Suppressor macrophage treated with lipopolysaccharide for 1 hour (primary cell): ENCODE data around the gene RRM2.
"Not testable (repeated sequence)": the region's sequence is repeated elsewhere in the genome, so short reads cannot be mapped to it uniquely, and the experiment has no call there.

Source experiments
- DNase-seq, 3 donors: peaks; one replicate each; pipeline ENCODE4 v3.0.0-alpha.2; 2020 to 2022

The RRM2 gene

DNA sequence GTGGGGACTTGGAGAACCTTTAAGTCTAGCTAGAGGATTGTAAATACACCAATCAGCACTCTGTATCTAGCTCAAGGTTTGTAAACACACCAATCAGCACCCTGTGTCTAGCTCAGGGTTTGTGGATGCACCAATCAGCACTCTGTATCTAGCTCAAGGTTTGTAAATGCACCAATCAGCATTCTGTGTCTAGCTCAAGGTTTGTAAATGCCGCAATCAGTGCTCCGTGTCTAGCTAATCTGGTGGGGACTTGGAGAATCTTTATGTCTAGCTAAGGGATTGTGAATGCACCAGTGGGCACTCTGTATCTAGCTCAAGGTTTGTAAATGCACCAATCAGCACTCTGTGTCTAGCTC is 30.7 kb upstream of the RRM2 start:
- DNase-seq: not testable (repeated sequence)

DNA sequence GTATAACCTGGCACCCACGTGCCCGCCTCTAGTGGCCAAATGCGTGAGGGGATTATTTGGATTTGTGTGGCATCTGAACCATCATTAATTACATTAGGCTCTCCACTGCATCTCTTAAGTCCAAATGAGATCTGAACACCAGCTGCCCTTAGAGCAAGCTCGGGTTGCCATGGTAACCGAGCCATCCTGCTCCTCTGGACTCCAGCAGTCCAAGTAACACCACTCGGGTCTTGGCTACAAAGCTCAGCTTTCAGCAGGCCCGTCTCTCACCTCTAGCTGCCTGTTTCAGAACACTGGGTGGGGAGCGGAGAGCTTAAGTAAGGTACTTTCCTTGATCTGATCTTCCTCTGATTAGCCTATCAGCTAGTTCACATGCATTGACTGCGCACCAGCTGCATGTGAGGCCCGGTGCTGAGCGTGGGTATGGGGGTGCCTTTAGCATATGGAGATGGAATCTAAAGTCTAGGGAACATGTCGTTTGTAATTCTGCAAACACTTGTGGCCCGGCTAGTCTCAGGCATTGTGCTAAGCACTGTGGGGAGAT is 28.2 kb upstream of the RRM2 start:
- DNase-seq: no peak

DNA sequence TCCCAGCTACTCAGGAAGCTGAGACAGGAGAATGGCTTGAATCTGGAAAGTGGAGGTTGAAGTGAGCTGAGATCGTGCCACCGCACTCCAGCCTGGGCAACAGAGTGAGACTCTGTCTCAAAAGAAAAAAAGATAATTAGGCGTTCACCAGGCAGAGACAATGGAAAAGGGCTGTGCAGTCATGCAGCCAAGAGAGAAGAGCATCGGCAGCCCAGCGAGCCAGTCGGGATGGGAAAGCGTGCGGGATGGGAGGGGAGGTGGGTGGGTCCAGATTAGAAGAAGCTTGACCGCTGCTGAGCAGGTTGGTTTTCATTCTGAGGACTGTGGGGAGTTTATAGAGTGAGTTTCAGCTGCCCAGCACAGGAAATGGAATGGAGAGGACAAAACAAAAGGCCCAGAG is 27.4 kb upstream of the RRM2 start:
- no peak for DNase-seq

DNA sequence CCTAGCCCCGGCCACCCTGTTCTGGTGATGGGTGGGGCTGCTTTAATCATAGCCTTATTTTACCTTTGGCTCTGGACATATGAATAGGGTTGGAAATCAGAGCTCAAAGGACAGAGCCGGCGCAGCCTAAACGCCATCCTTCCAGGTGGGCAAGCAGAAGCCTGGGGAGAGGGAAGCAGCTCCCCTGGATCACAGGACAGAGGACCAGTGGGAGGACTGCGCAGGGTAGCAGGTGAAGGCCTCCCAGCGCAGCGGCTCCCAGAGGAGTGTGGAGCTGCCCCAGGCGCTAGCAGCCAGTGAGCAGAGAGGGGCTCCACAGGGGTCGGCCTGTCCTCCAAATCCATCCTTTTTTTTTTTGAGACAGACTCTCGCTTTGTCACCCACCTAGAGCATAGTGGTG is 25.9 kb upstream of the RRM2 start:
- no peak for DNase-seq

DNA sequence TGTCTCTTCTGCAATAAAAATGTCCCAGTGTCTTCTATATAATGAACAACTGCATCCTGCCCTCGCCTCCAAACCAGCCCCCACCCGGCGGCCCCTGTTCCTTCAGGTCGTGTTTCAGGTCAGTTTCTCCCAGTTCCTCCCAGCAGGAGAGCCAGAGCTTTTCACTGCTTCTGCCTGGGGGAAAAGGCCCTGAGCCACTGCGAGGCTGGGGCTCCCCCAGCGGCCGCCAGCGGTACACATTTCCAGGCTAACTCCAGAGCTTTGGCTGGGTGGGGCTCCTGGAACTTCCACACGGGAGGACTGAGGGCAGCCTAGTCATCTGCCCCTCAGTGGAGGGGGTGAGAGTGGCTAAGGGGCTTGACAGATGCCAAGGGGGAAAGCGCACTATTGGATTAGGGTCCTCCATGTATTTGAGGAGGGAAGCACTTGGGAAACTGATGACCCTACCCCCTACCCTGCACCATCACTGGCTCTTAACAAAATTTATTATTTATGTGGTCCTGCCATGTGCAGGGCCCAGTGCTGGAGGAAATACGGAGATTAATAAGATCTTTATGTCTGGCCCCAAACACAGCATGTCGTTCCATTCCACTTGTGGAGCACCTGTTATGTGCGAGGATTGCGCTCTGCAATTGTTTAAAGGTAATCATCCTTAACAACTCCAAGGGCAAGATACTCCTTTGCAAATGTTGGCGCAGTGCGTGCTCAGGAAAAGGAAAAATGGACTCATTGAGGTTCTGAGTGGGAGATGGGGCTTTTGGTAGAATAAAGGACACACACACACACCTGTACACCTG is 25.0 kb upstream of the RRM2 start:
- peak; percentile 81 to 87 (median 83) for DNase-seq

DNA sequence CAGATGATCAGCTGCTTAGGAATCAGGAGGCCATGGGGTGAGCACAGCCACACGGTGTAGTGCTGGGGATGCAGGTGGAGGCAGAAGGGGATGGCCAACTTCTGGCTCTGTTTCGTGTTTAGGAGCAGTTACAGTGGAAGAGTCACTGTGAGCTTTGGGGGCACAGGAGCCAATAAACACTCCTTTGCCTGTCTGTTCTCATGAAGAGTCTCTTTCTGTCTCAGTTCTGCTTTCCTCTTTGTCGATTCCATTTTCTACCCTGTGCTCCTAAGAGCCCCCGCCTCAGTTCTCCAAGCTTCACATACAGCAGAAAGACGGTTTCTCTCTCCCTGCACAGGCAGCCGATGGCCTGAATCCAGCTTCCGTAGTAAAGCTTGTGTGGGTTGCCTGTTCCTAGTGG is 21.0 kb upstream of the RRM2 start:
- no peak for DNase-seq

DNA sequence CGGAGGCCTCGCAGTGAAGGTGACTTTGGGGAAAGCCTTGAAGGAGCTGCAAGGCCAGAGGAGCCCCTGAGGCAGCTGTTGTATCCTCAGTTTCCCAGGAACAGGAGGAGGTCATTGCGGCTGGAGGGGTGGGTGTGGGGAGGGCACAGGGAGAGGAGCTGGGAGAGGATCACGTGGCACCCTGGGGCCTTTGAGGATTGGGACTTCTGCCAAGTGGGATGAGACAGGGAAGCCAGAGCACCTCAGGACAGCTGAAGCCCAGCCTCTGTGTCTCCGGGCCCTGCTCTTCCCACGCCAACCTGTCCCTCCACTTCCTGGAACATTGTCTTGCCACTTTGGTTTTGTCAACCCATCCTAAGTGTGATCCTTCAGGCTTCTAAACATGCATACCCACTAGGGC is 19.4 kb upstream of the RRM2 start:
- DNase-seq: no peak

DNA sequence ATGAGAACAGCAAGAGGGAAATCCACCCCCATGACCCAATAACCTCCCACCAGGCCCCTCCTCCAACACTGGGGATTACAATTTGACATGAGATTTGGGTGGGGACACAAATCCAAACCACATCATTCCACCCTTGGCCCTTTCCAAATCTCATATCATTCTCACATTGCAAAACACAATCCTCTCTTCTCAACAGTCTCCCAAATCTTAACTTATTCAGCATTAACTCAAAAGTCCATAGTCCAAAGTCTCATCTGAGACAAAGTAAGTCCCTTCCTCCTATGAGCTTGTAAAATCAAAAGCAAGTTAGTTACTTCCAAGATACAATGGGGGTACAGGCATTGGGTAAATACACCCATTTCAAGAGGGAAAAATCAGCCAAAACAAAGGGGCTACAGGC is 17.6 kb upstream of the RRM2 start:
- DNase-seq: not testable (repeated sequence)

DNA sequence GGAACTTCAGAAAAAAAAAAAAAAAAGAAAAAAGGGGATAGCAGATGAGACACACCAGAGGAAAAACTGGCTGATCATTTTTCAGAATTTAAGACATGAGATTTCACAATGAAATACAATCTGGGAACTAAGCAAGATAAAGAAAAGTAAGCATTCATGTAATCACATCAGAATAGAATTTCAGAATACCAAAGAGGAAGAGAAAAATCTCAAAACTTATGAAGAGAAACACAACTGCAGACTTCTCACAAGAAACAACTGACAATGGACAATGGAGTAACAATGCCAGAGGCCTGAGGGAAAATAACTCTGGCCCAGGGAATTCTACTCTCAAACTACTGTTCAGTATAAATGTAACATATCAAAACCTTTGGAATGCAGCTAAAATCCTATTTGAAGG is 13.2 kb upstream of the RRM2 start:
- DNase-seq: no peak

DNA sequence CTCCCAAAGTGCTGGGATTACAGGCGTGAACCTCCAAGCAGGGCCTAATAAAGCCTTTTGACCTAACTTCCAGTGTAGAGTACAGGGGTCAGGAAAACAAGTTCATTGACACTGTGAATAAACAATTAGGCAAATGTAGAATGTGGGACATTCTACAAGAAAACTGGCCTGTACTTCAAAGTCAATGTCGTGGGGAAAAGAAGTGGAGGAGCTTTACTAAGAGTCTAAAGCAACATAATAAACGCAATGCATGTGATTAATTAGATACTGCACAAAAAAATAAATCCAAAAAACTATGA is 3.6 kb upstream of the RRM2 start:
- no peak for DNase-seq

DNA sequence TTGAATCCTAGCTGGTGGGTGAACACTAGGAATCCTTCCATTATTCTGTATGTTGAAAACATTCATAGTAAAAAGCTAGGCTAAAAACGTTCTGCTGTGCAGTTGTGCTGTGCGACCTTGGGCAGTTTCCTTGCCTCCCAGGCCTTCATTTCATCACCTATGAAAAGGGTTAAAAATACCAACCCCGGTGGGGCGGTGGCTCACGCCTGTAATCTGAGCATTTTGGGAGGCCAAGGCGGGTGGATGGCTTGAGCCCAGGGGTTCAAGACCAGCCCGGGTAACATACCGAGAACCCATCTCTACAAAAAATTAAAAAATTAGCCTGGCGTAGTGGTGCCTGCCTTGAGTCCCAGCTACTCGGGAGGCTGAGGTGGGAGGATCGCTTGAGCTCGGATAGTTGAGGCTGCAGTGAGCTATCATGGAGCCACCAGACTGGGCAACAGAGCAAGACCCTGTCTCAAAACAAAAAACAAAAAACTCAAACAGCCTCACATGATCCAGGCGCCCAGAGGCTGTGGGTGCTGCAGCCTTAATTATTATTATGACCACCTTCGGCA is 2.9 kb upstream of the RRM2 start:
- DNase-seq: no peak

DNA sequence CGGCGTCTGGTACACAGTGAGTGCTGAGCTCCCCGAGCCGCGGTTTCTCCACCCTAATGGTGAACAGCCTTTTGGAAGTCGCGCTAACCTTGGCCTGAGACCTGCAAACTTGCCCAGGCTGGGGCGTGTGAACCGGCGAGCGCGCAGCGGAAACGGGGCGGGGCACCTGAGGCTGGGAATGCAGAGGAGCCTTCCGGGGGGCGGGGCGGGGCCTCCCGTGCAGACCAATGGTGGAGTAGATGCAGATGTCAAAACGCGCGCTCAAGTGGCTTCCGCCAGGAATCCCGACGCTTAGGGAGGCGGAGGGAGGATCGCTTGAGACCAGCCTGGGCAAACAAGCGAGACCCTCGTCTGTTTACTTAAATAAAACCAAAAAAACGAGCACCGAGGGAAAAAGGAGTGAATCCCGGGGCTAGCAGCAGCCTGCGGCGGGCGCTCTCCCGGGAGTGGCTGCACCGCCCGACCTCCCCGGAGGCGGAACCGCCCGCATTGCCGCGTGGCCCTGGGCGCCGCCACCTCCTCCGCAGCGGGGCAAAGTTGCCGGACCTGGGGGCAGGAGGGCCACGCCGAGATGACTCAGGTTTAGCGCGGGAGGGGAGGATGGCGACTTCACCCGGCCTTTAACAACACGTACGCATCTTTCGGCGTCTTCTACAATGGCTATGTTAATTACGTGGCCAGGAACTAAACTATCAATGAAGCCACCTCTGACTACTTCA is 2.2 kb upstream of the RRM2 start:
- peak; percentile 89 to 95 (median 92) for DNase-seq

DNA sequence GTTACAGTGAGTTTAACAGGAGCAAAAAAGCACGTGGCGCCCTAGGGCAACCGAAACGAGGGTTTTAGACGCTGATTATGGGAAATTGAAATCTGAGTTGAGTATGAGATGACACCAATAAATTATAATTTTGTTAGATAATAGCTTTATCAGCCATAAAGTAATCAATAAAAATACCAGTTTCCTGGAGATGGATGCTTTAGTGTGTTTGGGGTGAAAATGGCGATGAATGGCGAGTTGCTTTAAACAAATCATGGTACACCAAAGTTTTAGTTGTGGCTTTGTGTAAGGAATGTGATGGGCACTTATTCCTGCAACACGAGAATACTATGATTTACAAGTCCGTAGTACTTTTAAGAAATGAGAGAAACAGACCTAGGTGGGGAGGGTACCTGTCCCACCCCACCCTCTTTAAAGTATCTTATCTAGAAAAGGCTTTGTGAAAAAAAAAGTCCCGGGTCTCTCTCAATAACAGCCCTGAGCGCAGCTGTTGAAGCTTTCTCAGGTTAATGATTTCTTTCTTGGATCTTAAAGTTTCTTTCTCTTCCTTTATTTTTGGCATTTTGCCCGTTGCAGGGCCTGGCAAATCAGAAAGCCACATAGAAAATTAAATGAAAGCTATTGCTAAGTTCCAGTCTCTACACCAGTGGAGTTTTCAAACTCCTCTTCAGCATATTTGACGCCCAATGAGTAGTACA is 1.5 kb upstream of the RRM2 start:
- DNase-seq: peak in 1 of 3 donors; percentile 17

DNA sequence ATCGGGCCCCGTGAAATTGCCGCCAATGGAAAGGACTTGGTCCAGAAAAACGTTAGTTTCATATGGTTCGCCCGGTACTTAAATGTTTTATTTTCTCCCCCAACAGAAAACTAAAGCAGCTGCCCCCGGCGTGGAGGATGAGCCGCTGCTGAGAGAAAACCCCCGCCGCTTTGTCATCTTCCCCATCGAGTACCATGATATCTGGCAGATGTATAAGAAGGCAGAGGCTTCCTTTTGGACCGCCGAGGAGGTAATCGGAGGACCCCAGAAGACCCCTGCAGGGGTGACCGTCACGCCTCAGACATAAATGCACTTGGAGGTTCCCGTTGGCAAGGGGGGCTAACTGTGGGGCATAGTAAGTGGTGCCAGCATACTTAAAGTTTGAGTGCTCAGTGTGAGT is 742 bp downstream of the RRM2 start:
- DNase-seq: peak; percentile 48 to 60 (median 52)

DNA sequence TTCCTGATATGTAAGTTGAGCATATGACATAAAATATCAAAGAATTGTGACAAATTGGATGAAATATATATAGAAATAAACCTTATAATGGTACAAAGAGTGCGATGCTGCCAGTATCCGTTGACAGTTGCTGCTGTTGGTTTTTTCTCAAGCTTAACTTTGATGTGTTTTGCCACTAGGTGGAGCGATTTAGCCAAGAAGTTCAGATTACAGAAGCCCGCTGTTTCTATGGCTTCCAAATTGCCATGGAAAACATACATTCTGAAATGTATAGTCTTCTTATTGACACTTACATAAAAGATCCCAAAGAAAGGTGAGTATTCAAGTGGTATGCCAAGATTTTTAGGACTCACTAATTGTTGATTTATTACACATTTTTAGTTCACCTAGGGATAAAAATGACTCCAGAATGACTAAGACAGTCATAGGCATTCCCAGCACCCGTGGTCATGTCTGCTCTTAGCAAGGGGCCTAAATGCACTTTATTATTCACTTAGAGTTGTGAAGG is 2.1 kb downstream of the RRM2 start:
- DNase-seq: peak; percentile 77 to 89 (median 87)

DNA sequence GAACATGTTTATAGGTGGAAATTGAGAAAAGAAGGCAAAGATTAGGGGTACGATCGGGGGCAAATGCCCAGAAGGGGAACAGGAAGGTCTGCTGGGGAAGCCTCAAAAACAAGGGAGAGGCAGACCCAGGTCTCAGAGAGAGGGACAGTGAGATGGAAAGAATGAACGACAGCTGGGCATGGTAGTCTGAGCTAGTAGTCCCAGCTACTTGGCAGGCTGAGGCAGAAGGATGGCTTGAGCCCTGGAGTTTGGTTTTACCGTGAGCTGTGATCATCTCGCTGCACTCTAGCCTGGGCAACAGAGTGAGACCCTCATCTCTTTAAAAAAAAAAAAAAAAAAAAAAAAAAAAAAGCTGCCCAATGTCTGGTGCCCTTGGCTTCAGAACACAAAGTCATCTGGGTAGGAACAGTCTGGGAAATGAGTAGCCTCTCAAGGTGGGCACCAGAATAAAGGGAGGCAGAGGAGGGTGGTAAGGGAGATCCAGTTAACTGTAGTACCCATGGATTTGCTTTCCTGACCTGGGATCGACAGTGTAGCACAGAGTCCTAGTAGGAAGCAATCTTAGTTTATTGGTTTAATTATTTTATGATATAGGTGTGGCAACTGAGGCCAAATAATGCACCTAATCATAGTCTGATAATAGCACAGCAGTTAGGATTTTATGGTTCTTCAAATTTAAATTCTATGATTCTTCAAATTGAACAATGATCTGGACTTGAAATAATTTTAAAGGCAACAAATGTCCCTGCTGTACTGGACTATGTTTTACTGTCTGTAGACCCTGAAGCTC is 3.5 kb downstream of the RRM2 start:
- DNase-seq: no peak

DNA sequence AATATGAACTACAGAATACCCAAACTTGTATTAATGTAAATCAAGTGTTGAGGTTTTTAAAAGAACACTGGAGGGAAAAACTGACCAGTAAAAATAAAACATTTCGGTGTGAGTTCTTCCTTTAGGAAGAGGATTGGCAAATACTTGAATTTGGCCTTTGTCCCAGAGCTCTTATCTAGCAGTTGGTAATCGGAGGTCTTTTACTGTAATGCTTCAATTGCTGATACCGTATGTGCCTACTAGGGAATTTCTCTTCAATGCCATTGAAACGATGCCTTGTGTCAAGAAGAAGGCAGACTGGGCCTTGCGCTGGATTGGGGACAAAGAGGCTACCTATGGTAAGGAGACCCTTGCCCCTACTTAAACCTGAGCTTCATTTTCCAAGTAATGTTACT is 4.1 kb downstream of the RRM2 start:
- DNase-seq: no peak

DNA sequence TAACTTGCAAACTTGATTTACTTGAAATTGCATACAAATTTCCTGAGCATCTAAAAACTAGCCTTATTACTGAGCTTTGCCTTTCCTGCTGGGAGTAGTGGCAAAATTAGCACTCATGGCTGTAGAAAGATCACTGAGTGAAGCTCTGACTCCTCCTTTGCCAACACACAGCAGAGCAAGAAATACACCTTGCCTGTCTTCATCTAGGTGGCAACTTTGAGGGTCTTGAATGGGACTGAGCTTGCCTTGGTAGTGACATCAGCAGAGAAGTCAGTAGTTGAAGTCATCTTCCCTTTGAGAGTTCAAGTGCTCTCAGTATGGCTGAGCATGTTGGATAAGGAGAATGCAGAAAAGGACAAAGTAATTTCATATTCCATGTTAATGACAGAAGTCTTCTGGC is 5.9 kb downstream of the RRM2 start:
- no peak for DNase-seq

DNA sequence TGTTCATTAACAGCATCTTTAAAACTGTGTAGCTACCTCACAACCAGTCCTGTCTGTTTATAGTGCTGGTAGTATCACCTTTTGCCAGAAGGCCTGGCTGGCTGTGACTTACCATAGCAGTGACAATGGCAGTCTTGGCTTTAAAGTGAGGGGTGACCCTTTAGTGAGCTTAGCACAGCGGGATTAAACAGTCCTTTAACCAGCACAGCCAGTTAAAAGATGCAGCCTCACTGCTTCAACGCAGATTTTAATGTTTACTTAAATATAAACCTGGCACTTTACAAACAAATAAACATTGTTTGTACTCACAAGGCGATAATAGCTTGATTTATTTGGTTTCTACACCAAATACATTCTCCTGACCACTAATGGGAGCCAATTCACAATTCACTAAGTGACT is 7.0 kb downstream of the RRM2 start:
- DNase-seq: no peak

DNA sequence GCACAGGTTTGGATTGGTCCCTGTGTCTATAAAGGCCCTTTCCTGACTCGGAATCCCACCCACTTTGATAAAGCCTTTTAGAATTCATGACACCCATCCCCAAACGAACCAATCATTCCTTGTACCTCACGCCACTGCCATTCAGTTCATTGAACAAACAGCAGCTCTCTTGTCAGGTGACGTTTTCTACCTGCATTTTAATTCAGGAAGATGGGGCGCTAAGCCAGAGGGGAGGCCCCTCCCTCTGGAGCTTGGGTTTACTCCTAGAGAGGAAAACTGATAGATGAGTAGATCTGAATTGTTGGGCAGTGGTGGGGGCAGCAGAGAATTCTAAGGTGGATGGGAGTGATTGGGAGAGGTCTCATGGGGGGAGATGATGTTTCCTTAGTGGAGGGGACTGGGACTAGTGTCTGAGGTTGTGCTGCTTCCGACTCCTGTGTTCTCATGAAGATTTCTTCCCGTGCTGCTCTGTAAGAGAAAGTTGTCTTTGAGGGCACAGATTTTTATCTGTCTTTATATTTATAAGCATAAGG is 9.6 kb downstream of the RRM2 start:
- DNase-seq: no peak

DNA sequence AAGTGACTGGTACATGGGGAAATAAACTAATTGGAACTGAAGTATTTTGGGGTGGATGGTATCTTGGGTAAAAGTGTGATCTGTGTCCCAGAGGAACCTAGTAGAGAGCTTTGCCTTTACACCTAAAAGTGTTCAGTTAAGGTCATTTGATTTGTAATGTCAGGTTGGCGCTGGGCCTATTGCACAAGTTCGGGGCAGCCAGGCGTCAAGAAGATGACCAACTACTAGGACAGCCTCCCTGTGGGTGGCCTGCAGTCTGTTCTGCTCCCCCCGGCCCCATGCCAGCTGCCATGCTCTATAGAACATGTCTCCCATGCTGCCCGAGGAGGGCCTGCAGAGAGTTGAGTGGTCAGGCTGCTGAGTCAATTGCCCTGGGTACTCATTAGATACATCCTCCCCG is 10.1 kb downstream of the RRM2 start:
- DNase-seq: no peak

DNA sequence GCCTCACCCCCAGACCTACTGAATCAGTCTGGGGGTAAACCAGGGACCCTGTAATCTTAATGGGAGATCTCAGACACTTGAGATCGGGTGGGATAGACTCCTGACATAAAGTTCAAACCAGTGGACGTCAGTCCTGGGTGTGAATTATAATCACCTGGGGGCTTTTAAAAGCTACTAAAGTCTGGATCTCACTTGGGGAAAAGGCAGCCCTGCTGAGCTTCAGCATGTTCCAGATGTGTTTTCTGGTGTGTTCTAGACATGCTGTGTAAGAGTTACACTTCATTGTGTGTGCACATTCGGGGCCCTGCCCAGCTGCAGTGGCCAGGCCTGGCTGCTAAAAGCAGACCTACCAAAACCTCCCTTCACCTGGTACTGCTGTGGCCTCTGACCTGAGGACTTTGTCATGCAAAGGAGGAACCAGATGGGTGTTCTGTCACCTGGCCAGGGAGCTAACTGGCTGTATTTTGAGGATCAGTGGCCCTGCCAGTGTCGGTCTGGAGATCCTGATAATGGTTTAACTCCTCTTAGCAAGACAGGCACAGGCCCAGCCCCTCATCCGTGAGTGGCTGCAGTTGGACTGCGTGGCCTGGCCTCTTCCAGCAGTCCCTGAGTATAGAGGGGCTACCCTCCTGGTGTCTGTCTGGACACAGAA is 10.6 kb downstream of the RRM2 start:
- no peak for DNase-seq
